ENCODE measurements around the gene SEMA5B. TPM values are rescaled to one million over a fixed set of nuclear protein-coding genes. Genes with fewer than 3 reads are reported as not detected.
A peak's percentile ranks its signal among the peaks of the same experiment; 100 is the strongest.

Gene SEMA5B
- total and polyA plus RNA-seq, 2 experiments from 2014 or later, result 8.0 to 26.8 TPM

DNA sequence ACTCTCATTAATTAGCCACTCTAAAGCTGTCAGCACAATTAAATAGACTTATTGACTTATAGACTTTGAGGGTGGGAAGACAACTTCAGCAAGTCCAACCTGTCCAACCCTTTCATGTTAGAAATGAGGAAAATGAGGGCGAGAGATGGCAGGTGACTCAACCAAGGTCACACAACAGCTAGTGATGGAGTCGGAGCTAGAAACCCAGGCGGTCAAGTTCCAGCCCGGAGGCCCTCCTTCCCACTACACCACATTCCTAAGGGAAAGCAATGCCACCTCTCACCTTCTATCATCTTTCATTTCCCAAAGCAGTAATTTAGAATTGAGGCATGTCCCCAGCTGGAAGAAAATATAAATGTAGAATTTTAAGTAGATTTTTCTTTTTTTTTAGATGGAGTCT is 28.7 kb downstream of the SEMA5B start:
- H3K36me3 Mint-ChIP-seq (ENCODE audit: low read depth), result no peaks in the 10 kb centered on the region; the same call in 2 of the 3 replicates
- no peaks in the 10 kb centered on the region for H3K9me3 Mint-ChIP-seq
- no peaks in the 10 kb centered on the region for H3K36me3 ChIP-seq (ENCODE audit: insufficient read depth)
- H3K4me1 Mint-ChIP-seq, result peaks cover 50% of the 10 kb centered on the region
- H3F3A ChIP-seq (replicated peaks; ENCODE audit: low read depth), result no peaks in the 10 kb centered on the region; the same call in 1 of the 2 replicates
- no peaks in the 10 kb centered on the region for H3K27me3 ChIP-seq (ENCODE audit: insufficient read depth)
- no peak overlapping the region for H2AFZ ChIP-seq
- no peaks in the 10 kb centered on the region; the same call in 1 of the 2 replicates for H3K79me2 ChIP-seq (replicated peaks; ENCODE audit: insufficient read depth)
- H3K9me2 ChIP-seq (ENCODE audit: insufficient read depth), result no peaks in the 10 kb centered on the region
- no peak overlapping the region for H3K27ac Mint-ChIP-seq
- DNase-seq (ENCODE audit: low spot score) (no peak), ATAC-seq (no peak)
- peaks cover 3% of the 10 kb centered on the region for H3K27me3 Mint-ChIP-seq (ENCODE audit: insufficient read depth, low read depth, poor library complexity)
- H3K4me1 ChIP-seq (ENCODE audit: insufficient read depth), result peaks cover 21% of the 10 kb centered on the region
- no peak overlapping the region for H3K4me3 Mint-ChIP-seq
- no peak overlapping the region for H3K4me3 ChIP-seq
- TF ChIP-seq CREB1 (CRISPR knock-in tag; IDR thresholded peaks at IDR 0.05; ENCODE audit: low read depth) (no peak), ZNF114 (CRISPR knock-in tag; IDR thresholded peaks at IDR 0.05) (no peak), NANOG (IDR thresholded peaks at IDR 0.05; ENCODE audit: borderline replicate concordance) (no peak), STAT1 (IDR thresholded peaks at IDR 0.05; ENCODE audit: unreplicated experiment) (no peak), JUNB (IDR thresholded peaks at IDR 0.05; ENCODE audit: unreplicated experiment) (no peak), EZH2 (IDR thresholded peaks at IDR 0.05; ENCODE audit: low read depth, unreplicated experiment) (no peak), POLR2AphosphoS5 (IDR thresholded peaks at IDR 0.05; ENCODE audit: low read depth) (no peak), ZNF331 (CRISPR knock-in tag; IDR thresholded peaks at IDR 0.05; ENCODE audit: low read depth) (no peak), EZH2phosphoT487 (IDR thresholded peaks at IDR 0.05; ENCODE audit: unreplicated experiment) (no peak)
- TF ChIP-seq, protein P1, sequence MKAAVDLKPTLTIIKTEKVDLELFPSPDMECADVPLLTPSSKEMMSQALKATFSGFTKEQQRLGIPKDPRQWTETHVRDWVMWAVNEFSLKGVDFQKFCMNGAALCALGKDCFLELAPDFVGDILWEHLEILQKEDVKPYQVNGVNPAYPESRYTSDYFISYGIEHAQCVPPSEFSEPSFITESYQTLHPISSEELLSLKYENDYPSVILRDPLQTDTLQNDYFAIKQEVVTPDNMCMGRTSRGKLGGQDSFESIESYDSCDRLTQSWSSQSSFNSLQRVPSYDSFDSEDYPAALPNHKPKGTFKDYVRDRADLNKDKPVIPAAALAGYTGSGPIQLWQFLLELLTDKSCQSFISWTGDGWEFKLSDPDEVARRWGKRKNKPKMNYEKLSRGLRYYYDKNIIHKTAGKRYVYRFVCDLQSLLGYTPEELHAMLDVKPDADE (IDR thresholded peaks at IDR 0.05), result no peak
- TF ChIP-seq, protein P2, sequence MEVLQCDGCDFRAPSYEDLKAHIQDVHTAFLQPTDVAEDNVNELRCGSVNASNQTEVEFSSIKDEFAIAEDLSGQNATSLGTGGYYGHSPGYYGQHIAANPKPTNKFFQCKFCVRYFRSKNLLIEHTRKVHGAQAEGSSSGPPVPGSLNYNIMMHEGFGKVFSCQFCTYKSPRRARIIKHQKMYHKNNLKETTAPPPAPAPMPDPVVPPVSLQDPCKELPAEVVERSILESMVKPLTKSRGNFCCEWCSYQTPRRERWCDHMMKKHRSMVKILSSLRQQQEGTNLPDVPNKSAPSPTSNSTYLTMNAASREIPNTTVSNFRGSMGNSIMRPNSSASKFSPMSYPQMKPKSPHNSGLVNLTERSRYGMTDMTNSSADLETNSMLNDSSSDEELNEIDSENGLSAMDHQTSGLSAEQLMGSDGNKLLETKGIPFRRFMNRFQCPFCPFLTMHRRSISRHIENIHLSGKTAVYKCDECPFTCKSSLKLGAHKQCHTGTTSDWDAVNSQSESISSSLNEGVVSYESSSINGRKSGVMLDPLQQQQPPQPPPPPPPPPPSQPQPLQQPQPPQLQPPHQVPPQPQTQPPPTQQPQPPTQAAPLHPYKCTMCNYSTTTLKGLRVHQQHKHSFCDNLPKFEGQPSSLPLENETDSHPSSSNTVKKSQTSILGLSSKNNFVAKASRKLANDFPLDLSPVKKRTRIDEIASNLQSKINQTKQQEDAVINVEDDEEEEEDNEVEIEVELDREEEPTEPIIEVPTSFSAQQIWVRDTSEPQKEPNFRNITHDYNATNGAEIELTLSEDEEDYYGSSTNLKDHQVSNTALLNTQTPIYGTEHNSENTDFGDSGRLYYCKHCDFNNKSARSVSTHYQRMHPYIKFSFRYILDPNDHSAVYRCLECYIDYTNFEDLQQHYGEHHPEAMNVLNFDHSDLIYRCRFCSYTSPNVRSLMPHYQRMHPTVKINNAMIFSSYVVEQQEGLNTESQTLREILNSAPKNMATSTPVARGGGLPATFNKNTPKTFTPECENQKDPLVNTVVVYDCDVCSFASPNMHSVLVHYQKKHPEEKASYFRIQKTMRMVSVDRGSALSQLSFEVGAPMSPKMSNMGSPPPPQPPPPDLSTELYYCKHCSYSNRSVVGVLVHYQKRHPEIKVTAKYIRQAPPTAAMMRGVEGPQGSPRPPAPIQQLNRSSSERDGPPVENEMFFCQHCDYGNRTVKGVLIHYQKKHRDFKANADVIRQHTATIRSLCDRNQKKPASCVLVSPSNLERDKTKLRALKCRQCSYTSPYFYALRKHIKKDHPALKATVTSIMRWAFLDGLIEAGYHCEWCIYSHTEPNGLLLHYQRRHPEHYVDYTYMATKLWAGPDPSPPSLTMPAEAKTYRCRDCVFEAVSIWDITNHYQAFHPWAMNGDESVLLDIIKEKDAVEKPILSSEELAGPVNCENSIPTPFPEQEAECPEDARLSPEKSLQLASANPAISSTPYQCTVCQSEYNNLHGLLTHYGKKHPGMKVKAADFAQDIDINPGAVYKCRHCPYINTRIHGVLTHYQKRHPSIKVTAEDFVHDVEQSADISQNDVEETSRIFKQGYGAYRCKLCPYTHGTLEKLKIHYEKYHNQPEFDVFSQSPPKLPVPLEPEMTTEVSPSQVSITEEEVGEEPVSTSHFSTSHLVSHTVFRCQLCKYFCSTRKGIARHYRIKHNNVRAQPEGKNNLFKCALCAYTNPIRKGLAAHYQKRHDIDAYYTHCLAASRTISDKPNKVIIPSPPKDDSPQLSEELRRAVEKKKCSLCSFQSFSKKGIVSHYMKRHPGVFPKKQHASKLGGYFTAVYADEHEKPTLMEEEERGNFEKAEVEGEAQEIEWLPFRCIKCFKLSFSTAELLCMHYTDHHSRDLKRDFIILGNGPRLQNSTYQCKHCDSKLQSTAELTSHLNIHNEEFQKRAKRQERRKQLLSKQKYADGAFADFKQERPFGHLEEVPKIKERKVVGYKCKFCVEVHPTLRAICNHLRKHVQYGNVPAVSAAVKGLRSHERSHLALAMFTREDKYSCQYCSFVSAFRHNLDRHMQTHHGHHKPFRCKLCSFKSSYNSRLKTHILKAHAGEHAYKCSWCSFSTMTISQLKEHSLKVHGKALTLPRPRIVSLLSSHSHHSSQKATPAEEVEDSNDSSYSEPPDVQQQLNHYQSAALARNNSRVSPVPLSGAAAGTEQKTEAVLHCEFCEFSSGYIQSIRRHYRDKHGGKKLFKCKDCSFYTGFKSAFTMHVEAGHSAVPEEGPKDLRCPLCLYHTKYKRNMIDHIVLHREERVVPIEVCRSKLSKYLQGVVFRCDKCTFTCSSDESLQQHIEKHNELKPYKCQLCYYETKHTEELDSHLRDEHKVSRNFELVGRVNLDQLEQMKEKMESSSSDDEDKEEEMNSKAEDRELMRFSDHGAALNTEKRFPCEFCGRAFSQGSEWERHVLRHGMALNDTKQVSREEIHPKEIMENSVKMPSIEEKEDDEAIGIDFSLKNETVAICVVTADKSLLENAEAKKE (CRISPR knock-in tag; IDR thresholded peaks at IDR 0.05), result no peak
- no peak overlapping the region for H3K4me2 ChIP-seq
- H4K20me1 ChIP-seq (replicated peaks; ENCODE audit: insufficient read depth), result no peaks in the 10 kb centered on the region
- 0 out of 2 replicates have a peak overlapping the region, but pooled peaks have one; percentile 32 for H3K27ac ChIP-seq (ENCODE audit: low read depth)
